Activated T-cell treated with anti-CD3 and anti-CD28 coated beads, Interleukin-2, amount 50 U/mL, for 24 hours (primary cell): Measurements from ENCODE around the gene PRKACA.
"Not testable (repeated sequence)": the region's sequence is repeated elsewhere in the genome, so short reads cannot be mapped to it uniquely, and the experiment has no call there.

Source experiments
- DNase-seq: peaks from one replicate; pipeline ENCODE4 v3.0.0-alpha.2; 2020
- H3K27ac Mint-ChIP-seq: 2 replicates; pipeline ENCODE4 v1.8.0; 2020; ENCODE audit warnings: mild to moderate bottlenecking, mixed read lengths
- H3K27me3 Mint-ChIP-seq: 2 replicates; pipeline ENCODE4 v1.8.0; 2020; ENCODE audit warnings: mixed read lengths
- H3K36me3 Mint-ChIP-seq: 2 replicates; pipeline ENCODE4 v1.8.0; 2020; ENCODE audit warnings: low read depth, mixed read lengths
- H3K4me1 Mint-ChIP-seq: 2 replicates; pipeline ENCODE4 v1.8.0; 2020; ENCODE audit warnings: low read depth, mixed read lengths
- H3K4me3 Mint-ChIP-seq: 2 replicates; pipeline ENCODE4 v1.8.0; 2020; ENCODE audit warnings: mild to moderate bottlenecking, moderate library complexity, mixed read lengths
- H3K9me3 Mint-ChIP-seq: 2 replicates; pipeline ENCODE4 v1.8.0; 2020; ENCODE audit warnings: mixed read lengths

The PRKACA gene

GRCh38 chr19:14152713-14153112 lies 35.2 kb upstream of the PRKACA start:
- no peak for DNase-seq
- Mint-ChIP-seq H3K36me3 (peaks cover 42% of the 10 kb centered on the region), H3K4me3 (no peak overlapping the region), H3K4me1 (peaks cover 27% of the 10 kb centered on the region), H3K9me3 (no peaks in the 10 kb centered on the region), H3K27me3 (no peaks in the 10 kb centered on the region), H3K27ac (peak overlapping the region; percentile 49)

GRCh38 chr19:14150770-14151661 lies 33.5 kb upstream of the PRKACA start:
- Mint-ChIP-seq H3K36me3 (peaks cover 31% of the 10 kb centered on the region), H3K27ac (no peak overlapping the region), H3K4me3 (no peak overlapping the region), H3K4me1 (peaks cover 39% of the 10 kb centered on the region), H3K9me3 (no peaks in the 10 kb centered on the region), H3K27me3 (no peaks in the 10 kb centered on the region)
- no peak for DNase-seq

- Mint-ChIP-seq H3K9me3 (no peaks in the 10 kb centered on the region), H3K4me3 (peak overlapping the region; percentile 70), H3K27ac (peak overlapping the region; percentile 97), H3K27me3 (no peaks in the 10 kb centered on the region), H3K4me1 (peaks cover 42% of the 10 kb centered on the region), H3K36me3 (peaks cover 27% of the 10 kb centered on the region)
- DNase-seq, result peak; percentile 46
Measured at GRCh38 chr19:14150041-14150769, 32.6 kb upstream of the PRKACA start.

GRCh38 chr19:14149509-14149994 lies 32.0 kb upstream of the PRKACA start:
- peak overlapping the region; percentile 70 for H3K4me3 Mint-ChIP-seq
- H3K27me3 Mint-ChIP-seq, result no peaks in the 10 kb centered on the region
- peak overlapping the region; percentile 97 for H3K27ac Mint-ChIP-seq
- H3K36me3 Mint-ChIP-seq, result peaks cover 21% of the 10 kb centered on the region
- DNase-seq, result peak; percentile 74
- H3K9me3 Mint-ChIP-seq, result no peaks in the 10 kb centered on the region
- peaks cover 42% of the 10 kb centered on the region for H3K4me1 Mint-ChIP-seq

GRCh38 chr19:14148751-14149410 lies 31.3 kb upstream of the PRKACA start:
- Mint-ChIP-seq H3K4me3 (peak overlapping the region; percentile 70), H3K4me1 (peaks cover 42% of the 10 kb centered on the region), H3K9me3 (no peaks in the 10 kb centered on the region), H3K27me3 (no peaks in the 10 kb centered on the region), H3K36me3 (peaks cover 15% of the 10 kb centered on the region), H3K27ac (peak overlapping the region; percentile 97)
- no peak for DNase-seq

GRCh38 chr19:14147797-14148605 lies 30.4 kb upstream of the PRKACA start:
- peak; percentile 74 for DNase-seq
- no peaks in the 10 kb centered on the region for H3K27me3 Mint-ChIP-seq
- no peak overlapping the region for H3K4me3 Mint-ChIP-seq
- no peaks in the 10 kb centered on the region for H3K9me3 Mint-ChIP-seq
- peak overlapping the region; percentile 97 for H3K27ac Mint-ChIP-seq
- peaks cover 12% of the 10 kb centered on the region for H3K36me3 Mint-ChIP-seq
- H3K4me1 Mint-ChIP-seq, result peaks cover 42% of the 10 kb centered on the region

GRCh38 chr19:14146789-14147216 lies 29.2 kb upstream of the PRKACA start:
- Mint-ChIP-seq H3K27ac (no peak overlapping the region), H3K27me3 (no peaks in the 10 kb centered on the region), H3K36me3 (peaks cover 4% of the 10 kb centered on the region), H3K4me1 (peaks cover 52% of the 10 kb centered on the region), H3K9me3 (no peaks in the 10 kb centered on the region), H3K4me3 (no peak overlapping the region)
- no peak for DNase-seq

GRCh38 chr19:14146169-14146568 lies 28.6 kb upstream of the PRKACA start:
- not testable (repeated sequence) for H3K4me3 Mint-ChIP-seq, H3K9me3 Mint-ChIP-seq, DNase-seq, H3K36me3 Mint-ChIP-seq, H3K27me3 Mint-ChIP-seq
- Mint-ChIP-seq H3K27ac (peak overlapping the region; percentile 12), H3K4me1 (peaks cover 57% of the 10 kb centered on the region)

- H3K27ac Mint-ChIP-seq, result peak overlapping the region; percentile 10
- DNase-seq, result no peak
- H3K27me3 Mint-ChIP-seq, result no peaks in the 10 kb centered on the region
- H3K36me3 Mint-ChIP-seq, result peaks cover 3% of the 10 kb centered on the region
- no peak overlapping the region for H3K4me3 Mint-ChIP-seq
- H3K4me1 Mint-ChIP-seq, result peaks cover 60% of the 10 kb centered on the region
- H3K9me3 Mint-ChIP-seq, result no peaks in the 10 kb centered on the region
Measured at GRCh38 chr19:14145381-14145780, 27.8 kb upstream of the PRKACA start.

- Mint-ChIP-seq H3K36me3 (peaks cover 13% of the 10 kb centered on the region), H3K4me3 (no peak overlapping the region), H3K27me3 (no peaks in the 10 kb centered on the region), H3K27ac (no peak overlapping the region), H3K4me1 (peaks cover 48% of the 10 kb centered on the region), H3K9me3 (no peaks in the 10 kb centered on the region)
- no peak for DNase-seq
Measured at GRCh38 chr19:14142262-14143190, 25.0 kb upstream of the PRKACA start.

GRCh38 chr19:14141041-14141440 lies 23.5 kb upstream of the PRKACA start:
- peaks cover 19% of the 10 kb centered on the region for H3K36me3 Mint-ChIP-seq
- H3K27me3 Mint-ChIP-seq, result no peaks in the 10 kb centered on the region
- no peak overlapping the region for H3K27ac Mint-ChIP-seq
- DNase-seq, result no peak
- peaks cover 40% of the 10 kb centered on the region for H3K4me1 Mint-ChIP-seq
- H3K9me3 Mint-ChIP-seq, result no peaks in the 10 kb centered on the region
- no peak overlapping the region for H3K4me3 Mint-ChIP-seq

GRCh38 chr19:14139944-14140343 lies 22.4 kb upstream of the PRKACA start:
- Mint-ChIP-seq H3K27me3 (no peaks in the 10 kb centered on the region), H3K27ac (peak overlapping the region; percentile 26), H3K4me1 (peaks cover 45% of the 10 kb centered on the region), H3K36me3 (peaks cover 25% of the 10 kb centered on the region), H3K9me3 (no peaks in the 10 kb centered on the region), H3K4me3 (no peak overlapping the region)
- no peak for DNase-seq
